Left renal cortex interstitium (tissue), 4 donors: ENCODE data around the gene CUL2. TPM values are rescaled to one million over a fixed set of nuclear protein-coding genes. Genes with fewer than 3 reads are reported as not detected.

ENCODE experiments used
- polyA plus RNA-seq, 4 donors: library from polyadenylated mRNA; unstranded; fragments of 120-200 nt; gene quantifications; one replicate each; pipeline ENCODE4 v1.2.1, GENCODE V29; 2013; ENCODE audit not compliant: insufficient read length in 4 of 4

CUL2 gene
- polyA plus RNA-seq, 4 donors = 37.6 to 43.7 (median 39.8) TPM

Other genes with a start within 250 kb of the CUL2 start
- 10 to 100 TPM; 39.2 to 85.1 (median 48.4) TPM for gene CREM, start 36.5 kb upstream of the CUL2 start, polyA plus RNA-seq
- gene CCNY, start 246.2 kb upstream of the CUL2 start, polyA plus RNA-seq = 100 to 1,000 TPM in 2 of 4 donors, 10 to 100 TPM in 2; 87.1 to 120 (median 103) TPM